ENCODE results near the gene SELENOV.

DNA sequence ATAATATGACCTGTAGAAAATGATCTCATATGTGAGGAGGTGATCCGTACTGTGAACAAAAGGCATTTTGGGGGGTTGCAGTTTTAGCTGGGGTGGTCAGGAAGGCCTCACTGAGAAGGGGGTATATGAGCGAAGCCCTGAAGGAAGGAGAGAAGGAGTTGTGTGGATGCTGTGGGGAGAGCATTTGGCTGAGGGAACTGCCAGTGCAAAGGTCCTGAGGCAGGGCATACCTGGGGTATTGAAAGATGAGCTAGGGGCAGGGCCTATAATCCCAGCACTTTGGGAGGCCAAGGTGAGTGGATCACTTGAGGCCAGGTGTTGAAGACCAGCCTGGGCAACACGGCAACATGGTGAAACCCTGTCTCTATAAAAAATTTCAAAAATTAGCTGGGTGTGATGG lies 2.5 kb downstream of the SELENOV start:
- TF ChIP-seq, protein P1, sequence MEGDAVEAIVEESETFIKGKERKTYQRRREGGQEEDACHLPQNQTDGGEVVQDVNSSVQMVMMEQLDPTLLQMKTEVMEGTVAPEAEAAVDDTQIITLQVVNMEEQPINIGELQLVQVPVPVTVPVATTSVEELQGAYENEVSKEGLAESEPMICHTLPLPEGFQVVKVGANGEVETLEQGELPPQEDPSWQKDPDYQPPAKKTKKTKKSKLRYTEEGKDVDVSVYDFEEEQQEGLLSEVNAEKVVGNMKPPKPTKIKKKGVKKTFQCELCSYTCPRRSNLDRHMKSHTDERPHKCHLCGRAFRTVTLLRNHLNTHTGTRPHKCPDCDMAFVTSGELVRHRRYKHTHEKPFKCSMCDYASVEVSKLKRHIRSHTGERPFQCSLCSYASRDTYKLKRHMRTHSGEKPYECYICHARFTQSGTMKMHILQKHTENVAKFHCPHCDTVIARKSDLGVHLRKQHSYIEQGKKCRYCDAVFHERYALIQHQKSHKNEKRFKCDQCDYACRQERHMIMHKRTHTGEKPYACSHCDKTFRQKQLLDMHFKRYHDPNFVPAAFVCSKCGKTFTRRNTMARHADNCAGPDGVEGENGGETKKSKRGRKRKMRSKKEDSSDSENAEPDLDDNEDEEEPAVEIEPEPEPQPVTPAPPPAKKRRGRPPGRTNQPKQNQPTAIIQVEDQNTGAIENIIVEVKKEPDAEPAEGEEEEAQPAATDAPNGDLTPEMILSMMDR (IDR thresholded peaks at IDR 0.05 in 4 of 5, conservative IDR thresholded peaks at IDR 0.05 in 1 of 5) = no peak
- no peak for TF ChIP-seq POLR2A (IDR thresholded peaks at IDR 0.05)
